ENCODE measurements around the gene CPT1C. TPM values are rescaled to one million over a fixed set of nuclear protein-coding genes. Genes with fewer than 3 reads are reported as not detected.

CPT1C gene
- total and polyA plus RNA-seq, 2 of the 8 experiments (the other 6 are each of a cell fraction or from before 2014, with no cell fraction given): 79.6 to 91.8 TPM

GRCh38 chr19:49718511-49718910 lies 27.6 kb downstream of the CPT1C start:
- POLR2A ChIA-PET (ENCODE audit: partially characterized antibody): interaction anchor here (1.1 to 7.7 kb wide), 3 partner anchors 25 to 47 kb away, joined by 3 to 51 read pairs (median 5); partner anchors contain the start of genes ADM5 and CPT1C
- no peak for TF ChIP-seq NANOG (IDR thresholded peaks at IDR 0.05; ENCODE audit: insufficient read depth, low read depth, low read length, poor library complexity, severe bottlenecking)
- TF ChIP-seq SAP30 (IDR thresholded peaks at IDR 0.05; ENCODE audit: insufficient read depth, insufficient replicate concordance, low read length): no peak
- no peak for TF ChIP-seq HDAC6 (IDR thresholded peaks at IDR 0.05; ENCODE audit: low read depth, low read length)
- TF ChIP-seq SIRT6 (IDR thresholded peaks at IDR 0.05; ENCODE audit: low read length): no peak
- TF ChIP-seq TEAD4 (IDR thresholded peaks at IDR 0.05; ENCODE audit: low read depth, low read length): no peak
- no peak for TF ChIP-seq MAFK (IDR thresholded peaks at IDR 0.05; ENCODE audit: low read depth, low read length)
- no peak for TF ChIP-seq RNF2 (IDR thresholded peaks at IDR 0.05; ENCODE audit: borderline replicate concordance, low read depth, low read length, missing control alignments, poor library complexity, severe bottlenecking)
- TF ChIP-seq PHF8 (conservative IDR thresholded peaks at IDR 0.05; ENCODE audit: low read depth, low read length): no peak
- TF ChIP-seq EZH2 (IDR thresholded peaks at IDR 0.05; ENCODE audit: low read depth, low read length, severe bottlenecking): no peak
- TF ChIP-seq SP4 (IDR thresholded peaks at IDR 0.05; ENCODE audit: low read length): no peak
- TF ChIP-seq TBP (IDR thresholded peaks at IDR 0.05; ENCODE audit: low read depth, low read length): no peak
- TF ChIP-seq GTF2F1 (IDR thresholded peaks at IDR 0.05; ENCODE audit: borderline replicate concordance, low read depth, low read length): no peak
- no peak for TF ChIP-seq SP1 (IDR thresholded peaks at IDR 0.05; ENCODE audit: low read depth, low read length)
- TF ChIP-seq KDM4A (IDR thresholded peaks at IDR 0.05; ENCODE audit: low read depth, low read length, severe bottlenecking): no peak

More at GRCh38 chr19:49718511-49718910, 27.6 kb downstream of the CPT1C start:
- no peak overlapping the region for H2BK120ac ChIP-seq (replicated peaks; ENCODE audit: low read depth, low read length)
- no peak overlapping the region for H2AFZ ChIP-seq (ENCODE audit: low read length)
- no peak overlapping the region for H2BK15ac ChIP-seq (ENCODE audit: low read length)
- DNase-seq (ENCODE audit: low read depth in 1 of 2, low spot score in 2 of 2): no peak
- no peak overlapping the region for H3K9ac ChIP-seq (replicated peaks in 1 of 4; ENCODE audit: extremely low read depth in 1 of 4, low read depth in 3 of 4, low read length in 3 of 4)
- no peak overlapping the region for H2BK5ac ChIP-seq (ENCODE audit: low read depth, low read length)
- H3K36me3 ChIP-seq (ENCODE audit: control insufficient read depth in 2 of 4, insufficient read depth in 4 of 4, low read length in 3 of 4): peaks cover 0 to 4% (median 2%) of the 10 kb centered on the region in 4 experiments; a peak in 5 of 8 replicates
- H3K79me2 ChIP-seq (ENCODE audit: control insufficient read depth in 1 of 2, insufficient read depth in 2 of 2, low read length in 2 of 2): no peaks in the 10 kb centered on the region
- no peak overlapping the region for H3K14ac ChIP-seq (ENCODE audit: insufficient read length)
- H3K23ac ChIP-seq (ENCODE audit: insufficient read length): no peak overlapping the region
- no peak overlapping the region for H2BK20ac ChIP-seq (ENCODE audit: low read length)
- H3K4me3 ChIP-seq (ENCODE audit: extremely low read depth in 1 of 4, insufficient read depth in 2 of 4, low read depth in 3 of 4, low read length in 4 of 4): no peak overlapping the region
- no peak overlapping the region for H3K27ac ChIP-seq (ENCODE audit: low read depth, low read length)
- FAIRE-seq: no peak
- H3K4me1 ChIP-seq (replicated peaks in 1 of 4; ENCODE audit: control insufficient read depth in 3 of 4, insufficient read depth in 4 of 4, low read length in 3 of 4): no peaks in the 10 kb centered on the region
- WGBS, 2 experiments (ENCODE audit: extremely low coverage in 1 of 2, insufficient coverage in 1 of 2, insufficient read length in 1 of 2, insufficient replicate concordance in 2 of 2, low coverage in 1 of 2, low lambda C conversion rate in 2 of 2, missing lambda C conversion rate in 1 of 2): 97% methylated on average over 8 of the region's 8 CpGs; no CpG with 5 or more reads in 1 of the 2 experiments
- peaks cover 2% of the 10 kb centered on the region; the same call in 1 of the 2 replicates for H3K23me2 ChIP-seq (ENCODE audit: low read depth, low read length)
- CTCF ChIA-PET (ENCODE audit: partially characterized antibody): interaction anchor here (0.9 to 3.3 kb wide), 21 partner anchors 8 to 261 kb away, joined by 3 to 23 read pairs (median 7); partner anchors contain the start of genes CPT1C and TSKS
- H2BK12ac ChIP-seq (ENCODE audit: low read depth, low read length): no peak overlapping the region
- no peak overlapping the region for H4K8ac ChIP-seq (ENCODE audit: extremely low read depth, insufficient read depth, low read length)
- H4K91ac ChIP-seq (replicated peaks; ENCODE audit: insufficient read length, low read length): no peak overlapping the region
- no peaks in the 10 kb centered on the region for H3K9me3 ChIP-seq (ENCODE audit: insufficient read depth in 2 of 2, low read depth in 1 of 2, low read length in 1 of 2)
- no peak overlapping the region for H4K5ac ChIP-seq (ENCODE audit: insufficient read length, low read depth, low read length)
- H4K20me1 ChIP-seq (replicated peaks in 1 of 2; ENCODE audit: control insufficient read depth in 1 of 2, insufficient read depth in 2 of 2, low read length in 2 of 2): no peaks in the 10 kb centered on the region
- H3K4me2 ChIP-seq (ENCODE audit: insufficient read depth in 1 of 2, low read depth in 2 of 2, low read length in 2 of 2): no peak overlapping the region; a peak in 1 of 4 replicates
- no peak overlapping the region for H3K4ac ChIP-seq (replicated peaks; ENCODE audit: insufficient read length, low read depth, low read length)
- no peak overlapping the region for H3K18ac ChIP-seq (ENCODE audit: extremely low read depth, low read length)
- no peaks in the 10 kb centered on the region for H3K27me3 ChIP-seq (replicated peaks in 1 of 4; ENCODE audit: control insufficient read depth in 3 of 4, extremely low read depth in 1 of 4, insufficient read depth in 3 of 4, low read length in 3 of 4)
- no peak overlapping the region for H3K56ac ChIP-seq (replicated peaks; ENCODE audit: insufficient read length, low read depth, low read length)
- H3K79me1 ChIP-seq (ENCODE audit: low read depth, low read length): no peaks in the 10 kb centered on the region
- no peak overlapping the region for H2AK5ac ChIP-seq (ENCODE audit: low read depth, low read length)

All from H1 (cell line).